IPS-15b (cell line): ENCODE results near the gene IL17B.
"Not testable (repeated sequence)": the region's sequence is repeated elsewhere in the genome, so short reads cannot be mapped to it uniquely, and the experiment has no call there.

ENCODE experiments used
- H3K27me3 ChIP-seq: one replicate; pipeline ENCODE4 v1.6.1; 2013; ENCODE audit warnings: low read length; ENCODE audit not compliant: control insufficient read depth, insufficient read depth
- H3K36me3 ChIP-seq: one replicate; pipeline ENCODE4 v1.6.1; 2013; ENCODE audit warnings: low read length; ENCODE audit not compliant: control insufficient read depth, insufficient read depth
- H3K4me1 ChIP-seq: one replicate; pipeline ENCODE4 v1.6.1; 2013; ENCODE audit warnings: mild to moderate bottlenecking, low read length; ENCODE audit not compliant: control insufficient read depth, insufficient read depth
- H3K4me3 ChIP-seq: one replicate; pipeline ENCODE4 v1.5.1; 2013; ENCODE audit warnings: low read depth, low read length
- H3K9ac ChIP-seq: one replicate; pipeline ENCODE4 v1.6.1; 2013; ENCODE audit warnings: low read depth, mild to moderate bottlenecking, low read length
- H3K9me3 ChIP-seq: one replicate; pipeline ENCODE4 v1.6.1; 2013; ENCODE audit warnings: mild to moderate bottlenecking, low read length; ENCODE audit not compliant: control insufficient read depth, insufficient read depth

IL17B gene

GRCh38 chr5:149391524-149391923, 12.4 kb upstream of the IL17B start:
- no peaks in the 10 kb centered on the region for H3K36me3 ChIP-seq
- no peaks in the 10 kb centered on the region for H3K4me1 ChIP-seq
- no peaks in the 10 kb centered on the region for H3K9me3 ChIP-seq
- H3K9ac ChIP-seq: no peak overlapping the region
- H3K4me3 ChIP-seq: no peak overlapping the region
- no peaks in the 10 kb centered on the region for H3K27me3 ChIP-seq

GRCh38 chr5:149391076-149391475, 12.0 kb upstream of the IL17B start:
- H3K36me3 ChIP-seq, H3K4me1 ChIP-seq, H3K9ac ChIP-seq, H3K27me3 ChIP-seq, H3K4me3 ChIP-seq, H3K9me3 ChIP-seq: not testable (repeated sequence)

GRCh38 chr5:149389552-149390495, 10.7 kb upstream of the IL17B start:
- no peaks in the 10 kb centered on the region for H3K27me3 ChIP-seq
- no peak overlapping the region for H3K9ac ChIP-seq
- H3K9me3 ChIP-seq: no peaks in the 10 kb centered on the region
- H3K36me3 ChIP-seq: no peaks in the 10 kb centered on the region
- H3K4me3 ChIP-seq: no peak overlapping the region
- no peaks in the 10 kb centered on the region for H3K4me1 ChIP-seq

- H3K36me3 ChIP-seq: no peaks in the 10 kb centered on the region
- no peak overlapping the region for H3K4me3 ChIP-seq
- no peaks in the 10 kb centered on the region for H3K9me3 ChIP-seq
- no peaks in the 10 kb centered on the region for H3K4me1 ChIP-seq
- H3K9ac ChIP-seq: no peak overlapping the region
- H3K27me3 ChIP-seq: no peaks in the 10 kb centered on the region
These were observed 9.6 kb upstream of the IL17B start for GRCh38 chr5:149388498-149389190.

GRCh38 chr5:149387982-149388381, 8.9 kb upstream of the IL17B start:
- Histone ChIP-seq H3K4me1 (no peaks in the 10 kb centered on the region), H3K9me3 (no peaks in the 10 kb centered on the region), H3K4me3 (no peak overlapping the region), H3K9ac (no peak overlapping the region), H3K36me3 (no peaks in the 10 kb centered on the region), H3K27me3 (no peaks in the 10 kb centered on the region)

- Histone ChIP-seq H3K4me3 (no peak overlapping the region), H3K9me3 (no peaks in the 10 kb centered on the region), H3K27me3 (no peaks in the 10 kb centered on the region), H3K36me3 (no peaks in the 10 kb centered on the region), H3K4me1 (peaks cover 2% of the 10 kb centered on the region), H3K9ac (no peak overlapping the region)
These were observed 8.1 kb upstream of the IL17B start for GRCh38 chr5:149387081-149387631.

GRCh38 chr5:149386166-149386565, 7.1 kb upstream of the IL17B start:
- Histone ChIP-seq H3K9ac (no peak overlapping the region), H3K4me3 (no peak overlapping the region), H3K27me3 (no peaks in the 10 kb centered on the region), H3K36me3 (no peaks in the 10 kb centered on the region), H3K9me3 (no peaks in the 10 kb centered on the region), H3K4me1 (peaks cover 3% of the 10 kb centered on the region)

GRCh38 chr5:149383399-149383798, 4.3 kb upstream of the IL17B start:
- Histone ChIP-seq H3K36me3 (no peaks in the 10 kb centered on the region), H3K4me3 (no peak overlapping the region), H3K4me1 (peaks cover 5% of the 10 kb centered on the region), H3K27me3 (no peaks in the 10 kb centered on the region), H3K9ac (no peak overlapping the region), H3K9me3 (no peaks in the 10 kb centered on the region)

- Histone ChIP-seq H3K9ac (no peak overlapping the region), H3K4me3 (no peak overlapping the region), H3K4me1 (peaks cover 5% of the 10 kb centered on the region), H3K9me3 (no peaks in the 10 kb centered on the region), H3K27me3 (no peaks in the 10 kb centered on the region), H3K36me3 (no peaks in the 10 kb centered on the region)
These were observed 3.6 kb upstream of the IL17B start for GRCh38 chr5:149382517-149383220.

GRCh38 chr5:149381986-149382338, 2.9 kb upstream of the IL17B start:
- Histone ChIP-seq H3K4me1 (peaks cover 5% of the 10 kb centered on the region), H3K9me3 (no peaks in the 10 kb centered on the region), H3K27me3 (no peaks in the 10 kb centered on the region), H3K9ac (no peak overlapping the region), H3K4me3 (no peak overlapping the region), H3K36me3 (no peaks in the 10 kb centered on the region)

GRCh38 chr5:149381261-149381985, 2.3 kb upstream of the IL17B start:
- no peak overlapping the region for H3K4me3 ChIP-seq
- peaks cover 5% of the 10 kb centered on the region for H3K4me1 ChIP-seq
- no peaks in the 10 kb centered on the region for H3K36me3 ChIP-seq
- H3K27me3 ChIP-seq: no peaks in the 10 kb centered on the region
- H3K9me3 ChIP-seq: no peaks in the 10 kb centered on the region
- H3K9ac ChIP-seq: no peak overlapping the region
